GM12878 (cell line): Measurements from ENCODE around the gene MGA. TPM values are rescaled to one million over a fixed set of nuclear protein-coding genes. Genes with fewer than 3 reads are reported as not detected.

Experiments
- ATF7 ChIP-seq: fragments of 450-650 bp; IDR thresholded peaks from 2 replicates; pipeline ENCODE4 v1.6.1; 2016; ENCODE audit warnings: low read depth, mild to moderate bottlenecking
- BHLHE40 ChIP-seq, 2 experiments: fragments of 450-650 bp in 1 of 2; IDR thresholded peaks; 2 replicates each; pipeline ENCODE4 v1.6.1; 2011 to 2017; ENCODE audit warnings: low read depth in 2 of 2, borderline replicate concordance in 1 of 2, improper control_type of control experiment in 1 of 2, low read length in 1 of 2, mild to moderate bottlenecking in 1 of 2
- CBFB ChIP-seq: IDR thresholded peaks from 2 replicates; pipeline ENCODE4 v1.6.1; 2016; ENCODE audit warnings: antibody characterized with exemption, low read depth
- DPF2 ChIP-seq: fragments of 450-650 bp; IDR thresholded peaks from 2 replicates; pipeline ENCODE4 v1.6.1; 2017; ENCODE audit warnings: mild to moderate bottlenecking
- EED ChIP-seq: sonication (generic); IDR thresholded peaks from 2 replicates; pipeline ENCODE4 v1.6.1; 2016; ENCODE audit warnings: antibody characterized with exemption, low read depth
- EGR1 ChIP-seq, 2 experiments: IDR thresholded peaks; 1 replicate in 1 of 2; 2 replicates in 1 of 2; pipeline ENCODE4 v1.6.1; 2011 to 2012; ENCODE audit warnings: low read depth in 2 of 2, low read length in 2 of 2, borderline replicate concordance in 1 of 2, mild to moderate bottlenecking in 1 of 2, moderate library complexity in 1 of 2
- IKZF2 ChIP-seq, 2 experiments: fragments of 450-650 bp; IDR thresholded peaks; 2 replicates each; pipeline ENCODE4 v1.6.1; 2017; ENCODE audit warnings: mild to moderate bottlenecking in 2 of 2, moderate library complexity in 2 of 2
- MTA3 ChIP-seq: IDR thresholded peaks from 2 replicates; pipeline ENCODE4 v1.6.1; 2012; ENCODE audit warnings: low read length, inconsistent platforms, borderline replicate concordance
- NFIC ChIP-seq: IDR thresholded peaks from 2 replicates; pipeline ENCODE4 v1.6.1; 2012; ENCODE audit warnings: low read depth, mild to moderate bottlenecking, inconsistent platforms, low read length, moderate library complexity
- NR2F1 ChIP-seq: fragments of 450-650 bp; conservative IDR thresholded peaks from 2 replicates; pipeline ENCODE4 v1.6.1; 2017; ENCODE audit warnings: mild to moderate bottlenecking
- NRF1 ChIP-seq: conservative IDR thresholded peaks from 2 replicates; pipeline ENCODE4 v1.6.1; 2011; ENCODE audit warnings: mild to moderate bottlenecking, low read depth, low read length, improper control_type of control experiment
- RAD21 ChIP-seq: IDR thresholded peaks from 2 replicates; pipeline ENCODE4 v1.6.1; 2011; ENCODE audit warnings: mild to moderate bottlenecking, low read depth, low read length, moderate library complexity; ENCODE audit not compliant: insufficient read depth
- RAD51 ChIP-seq: fragments of 450-650 bp; IDR thresholded peaks from 2 replicates; pipeline ENCODE4 v1.6.1; 2016; ENCODE audit warnings: moderate library complexity, mild to moderate bottlenecking, inconsistent platforms
- SUPT20H ChIP-seq: IDR thresholded peaks from 2 replicates; pipeline ENCODE4 v1.6.1; 2011; ENCODE audit warnings: low read depth, mild to moderate bottlenecking, low read length, moderate library complexity, borderline replicate concordance; ENCODE audit not compliant: control insufficient read depth
- TAF1 ChIP-seq: IDR thresholded peaks from 2 replicates; pipeline ENCODE4 v1.6.1; 2011; ENCODE audit warnings: mild to moderate bottlenecking, low read depth, low read length, borderline replicate concordance
- TCF3 ChIP-seq: IDR thresholded peaks from 2 replicates; pipeline ENCODE4 v1.6.1; 2012; ENCODE audit warnings: low read depth, mild to moderate bottlenecking, low read length, borderline replicate concordance; ENCODE audit not compliant: insufficient read depth
- ZNF207 ChIP-seq: fragments of 450-650 bp; IDR thresholded peaks from 2 replicates; pipeline ENCODE4 v1.6.1; 2014; ENCODE audit warnings: antibody characterized with exemption, mild to moderate bottlenecking, borderline replicate concordance
- ZNF217 ChIP-seq: fragments of 450-650 bp; IDR thresholded peaks from 2 replicates; pipeline ENCODE4 v1.6.1; 2017; ENCODE audit warnings: antibody characterized with exemption, mild to moderate bottlenecking
- ZNF24 ChIP-seq: fragments of 450-650 bp; IDR thresholded peaks from 2 replicates; pipeline ENCODE4 v1.6.1; 2017; ENCODE audit warnings: antibody characterized with exemption, mild to moderate bottlenecking
- ZNF622 ChIP-seq: fragments of 450-650 bp; IDR thresholded peaks from 2 replicates; pipeline ENCODE4 v1.6.1; 2017; ENCODE audit warnings: mild to moderate bottlenecking, inconsistent platforms
- polyA plus RNA-seq, 11 experiments: library from polyadenylated mRNA; depleted of rRNA in 4 of 11; unstranded in 6 of 11; stranded (reverse) in 5 of 11; fragments of >200 nt; fragmentation: Nextera tagmentation in 4 of 11; fragmentation: Illumina TruSeq in 1 of 11; extraction: Ambion mirVana in 4 of 11; extraction: Trizol in 1 of 11; gene quantifications; 1 replicate in 1 of 11; 2 replicates in 10 of 11; pipeline versions ENCODE4 v1.2.1 to v1.2.3, GENCODE V29; 2011 to 2016; ENCODE audit warnings: inconsistent platforms in 2 of 11, missing spikeins in 2 of 11, low read depth in 1 of 11
- total RNA-seq, 4 experiments: library from RNA; depleted of rRNA in 3 of 4; stranded (reverse); fragments of >200 nt in 3 of 4; fragmentation: Illumina TruSeq in 1 of 4; extraction: Trizol in 1 of 4; gene quantifications; 2 replicates each; pipeline versions ENCODE4 v1.2.1 to v1.2.3, GENCODE V29; 2013 to 2021
- TF ChIP-seq, protein P1 (sequence below): fragments of 450-650 bp; conservative IDR thresholded peaks from 2 replicates; pipeline ENCODE4 v1.6.1; 2017; ENCODE audit warnings: mild to moderate bottlenecking, moderate library complexity
- TF ChIP-seq, protein P2 (sequence below): fragments of 450-650 bp; IDR thresholded peaks from 2 replicates; pipeline ENCODE4 v1.6.1; 2016; ENCODE audit warnings: mild to moderate bottlenecking, moderate library complexity, borderline replicate concordance
- TF ChIP-seq, protein P3 (sequence below): IDR thresholded peaks from 2 replicates; pipeline ENCODE4 v1.6.1; 2012; ENCODE audit warnings: low read depth, low read length, improper control_type of control experiment

The MGA gene
- total and polyA plus RNA-seq, 10 of the 15 experiments (the other 5 are each of a cell fraction or from before 2014, with no cell fraction given), result 2.6 to 29.6 (median 17.0) TPM

DNA sequence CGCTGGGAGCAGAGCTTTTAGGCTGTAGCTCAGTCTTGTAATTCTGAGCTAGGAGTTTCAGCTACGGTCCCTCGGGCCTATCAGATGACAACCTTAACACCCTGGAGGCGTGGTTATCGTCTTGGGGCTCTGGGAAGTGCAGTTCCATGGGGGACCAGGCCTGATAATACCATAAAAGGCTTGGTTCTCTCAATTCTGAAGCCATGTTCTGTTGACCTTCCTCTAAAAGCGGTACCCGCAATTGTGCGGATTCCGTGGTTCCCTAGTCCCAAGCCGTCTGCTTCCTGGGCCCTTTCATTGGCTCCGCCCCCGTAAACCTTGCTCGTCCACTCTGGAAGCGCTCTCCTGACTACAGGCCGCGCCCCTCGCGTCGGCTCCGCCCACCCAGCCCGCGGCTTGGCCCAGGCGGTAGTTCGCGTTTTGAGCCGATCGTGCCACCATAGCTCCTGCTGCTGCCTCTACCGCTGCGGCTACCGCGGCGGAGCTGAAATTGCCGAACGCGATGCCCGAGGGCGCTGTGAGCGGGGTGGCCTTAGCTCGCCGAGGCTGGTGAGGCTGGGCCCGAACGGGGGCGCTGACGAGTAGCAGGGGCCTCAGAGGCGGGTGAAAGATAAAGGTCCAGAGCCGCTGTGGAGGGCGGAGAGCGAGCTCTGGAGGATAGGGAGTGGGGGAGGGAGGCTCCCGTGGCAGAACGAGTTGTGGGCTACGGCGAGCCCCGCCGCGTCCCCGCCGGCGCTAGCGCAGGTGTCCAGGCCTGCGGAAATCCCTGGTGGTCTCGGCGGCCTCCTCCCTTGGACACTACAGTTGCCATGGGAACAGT, 114.1 kb downstream of the MGA start, which contains the start of gene MAPKBP1 (continued):
- TF ChIP-seq, protein P1, sequence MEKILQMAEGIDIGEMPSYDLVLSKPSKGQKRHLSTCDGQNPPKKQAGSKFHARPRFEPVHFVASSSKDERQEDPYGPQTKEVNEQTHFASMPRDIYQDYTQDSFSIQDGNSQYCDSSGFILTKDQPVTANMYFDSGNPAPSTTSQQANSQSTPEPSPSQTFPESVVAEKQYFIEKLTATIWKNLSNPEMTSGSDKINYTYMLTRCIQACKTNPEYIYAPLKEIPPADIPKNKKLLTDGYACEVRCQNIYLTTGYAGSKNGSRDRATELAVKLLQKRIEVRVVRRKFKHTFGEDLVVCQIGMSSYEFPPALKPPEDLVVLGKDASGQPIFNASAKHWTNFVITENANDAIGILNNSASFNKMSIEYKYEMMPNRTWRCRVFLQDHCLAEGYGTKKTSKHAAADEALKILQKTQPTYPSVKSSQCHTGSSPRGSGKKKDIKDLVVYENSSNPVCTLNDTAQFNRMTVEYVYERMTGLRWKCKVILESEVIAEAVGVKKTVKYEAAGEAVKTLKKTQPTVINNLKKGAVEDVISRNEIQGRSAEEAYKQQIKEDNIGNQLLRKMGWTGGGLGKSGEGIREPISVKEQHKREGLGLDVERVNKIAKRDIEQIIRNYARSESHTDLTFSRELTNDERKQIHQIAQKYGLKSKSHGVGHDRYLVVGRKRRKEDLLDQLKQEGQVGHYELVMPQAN, result peak; percentile 77
- TF ChIP-seq NFIC, result no peak
- peak; percentile 71; the same call in 1 of the 2 replicates for TF ChIP-seq ATF7
- peak; percentile 17; the same call in 1 of the 2 replicates for TF ChIP-seq EED
- TF ChIP-seq, protein P2, sequence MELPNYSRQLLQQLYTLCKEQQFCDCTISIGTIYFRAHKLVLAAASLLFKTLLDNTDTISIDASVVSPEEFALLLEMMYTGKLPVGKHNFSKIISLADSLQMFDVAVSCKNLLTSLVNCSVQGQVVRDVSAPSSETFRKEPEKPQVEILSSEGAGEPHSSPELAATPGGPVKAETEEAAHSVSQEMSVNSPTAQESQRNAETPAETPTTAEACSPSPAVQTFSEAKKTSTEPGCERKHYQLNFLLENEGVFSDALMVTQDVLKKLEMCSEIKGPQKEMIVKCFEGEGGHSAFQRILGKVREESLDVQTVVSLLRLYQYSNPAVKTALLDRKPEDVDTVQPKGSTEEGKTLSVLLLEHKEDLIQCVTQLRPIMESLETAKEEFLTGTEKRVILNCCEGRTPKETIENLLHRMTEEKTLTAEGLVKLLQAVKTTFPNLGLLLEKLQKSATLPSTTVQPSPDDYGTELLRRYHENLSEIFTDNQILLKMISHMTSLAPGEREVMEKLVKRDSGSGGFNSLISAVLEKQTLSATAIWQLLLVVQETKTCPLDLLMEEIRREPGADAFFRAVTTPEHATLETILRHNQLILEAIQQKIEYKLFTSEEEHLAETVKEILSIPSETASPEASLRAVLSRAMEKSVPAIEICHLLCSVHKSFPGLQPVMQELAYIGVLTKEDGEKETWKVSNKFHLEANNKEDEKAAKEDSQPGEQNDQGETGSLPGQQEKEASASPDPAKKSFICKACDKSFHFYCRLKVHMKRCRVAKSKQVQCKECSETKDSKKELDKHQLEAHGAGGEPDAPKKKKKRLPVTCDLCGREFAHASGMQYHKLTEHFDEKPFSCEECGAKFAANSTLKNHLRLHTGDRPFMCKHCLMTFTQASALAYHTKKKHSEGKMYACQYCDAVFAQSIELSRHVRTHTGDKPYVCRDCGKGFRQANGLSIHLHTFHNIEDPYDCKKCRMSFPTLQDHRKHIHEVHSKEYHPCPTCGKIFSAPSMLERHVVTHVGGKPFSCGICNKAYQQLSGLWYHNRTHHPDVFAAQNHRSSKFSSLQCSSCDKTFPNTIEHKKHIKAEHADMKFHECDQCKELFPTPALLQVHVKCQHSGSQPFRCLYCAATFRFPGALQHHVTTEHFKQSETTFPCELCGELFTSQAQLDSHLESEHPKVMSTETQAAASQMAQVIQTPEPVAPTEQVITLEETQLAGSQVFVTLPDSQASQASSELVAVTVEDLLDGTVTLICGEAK, result no peak; the same call in 1 of the 2 replicates
- TF ChIP-seq TAF1, result peak; percentile 64; the same call in 1 of the 2 replicates
- no peak for TF ChIP-seq ZNF217
- no peak for TF ChIP-seq ZNF622
- no peak for TF ChIP-seq MTA3
- peak; percentile 53 for TF ChIP-seq RAD21
- TF ChIP-seq ZNF207, result peak; percentile 78; the same call in 1 of the 2 replicates
- peak in 1 of 2 experiments; percentile 54; a peak in 1 of 3 replicates for TF ChIP-seq EGR1 (IDR thresholded peaks at IDR 0.05; ENCODE audit: borderline replicate concordance in 1 of 2, low read depth in 2 of 2, low read length in 2 of 2)
- TF ChIP-seq DPF2, result peak; percentile 58; the same call in 1 of the 2 replicates
- TF ChIP-seq, protein P3, sequence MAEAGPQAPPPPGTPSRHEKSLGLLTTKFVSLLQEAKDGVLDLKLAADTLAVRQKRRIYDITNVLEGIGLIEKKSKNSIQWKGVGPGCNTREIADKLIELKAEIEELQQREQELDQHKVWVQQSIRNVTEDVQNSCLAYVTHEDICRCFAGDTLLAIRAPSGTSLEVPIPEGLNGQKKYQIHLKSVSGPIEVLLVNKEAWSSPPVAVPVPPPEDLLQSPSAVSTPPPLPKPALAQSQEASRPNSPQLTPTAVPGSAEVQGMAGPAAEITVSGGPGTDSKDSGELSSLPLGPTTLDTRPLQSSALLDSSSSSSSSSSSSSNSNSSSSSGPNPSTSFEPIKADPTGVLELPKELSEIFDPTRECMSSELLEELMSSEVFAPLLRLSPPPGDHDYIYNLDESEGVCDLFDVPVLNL, result no peak
- TF ChIP-seq ZNF24, result no peak
- TF ChIP-seq IKZF2 (IDR thresholded peaks at IDR 0.05), result peak; percentile 29 to 63; a peak in 1 of 4 replicates
- TF ChIP-seq NRF1, result no peak; the same call in 1 of the 2 replicates
- TF ChIP-seq NR2F1, result peak; percentile 59; the same call in 1 of the 2 replicates
- TF ChIP-seq TCF3, result no peak
- TF ChIP-seq BHLHE40 (IDR thresholded peaks at IDR 0.05; ENCODE audit: borderline replicate concordance in 1 of 2, low read depth in 2 of 2, low read length in 1 of 2), result peak; percentile 73 to 83; a peak in 3 of 4 replicates
- no peak for TF ChIP-seq SUPT20H
- peak; percentile 71; the same call in 1 of the 2 replicates for TF ChIP-seq CBFB
- TF ChIP-seq RAD51, result no peak
